Cardiac muscle cell (in vitro differentiated cells and primary cell): ENCODE data around the gene HSPB9. TPM values are rescaled to one million over a fixed set of nuclear protein-coding genes. Genes with fewer than 3 reads are reported as not detected.

Experiments used
- DNase-seq, 2 donors: peaks; one replicate each; pipeline versions ENCODE4 v3.0.0 to v3.0.0-alpha.2; 2010 to 2017; ENCODE audit warnings: low read depth in 1 of 2, low spot score in 1 of 2
- H3K27ac ChIP-seq: fragments of 200-600 bp; sonication (generic); 2 replicates; pipeline ENCODE4 v1.5.1; 2016
- H3K27me3 ChIP-seq: fragments of 200-600 bp; sonication (generic); 2 replicates; pipeline ENCODE4 v1.6.0; 2016; ENCODE audit warnings: control low read depth
- H3K36me3 ChIP-seq: fragments of 200-600 bp; sonication (generic); 2 replicates; pipeline ENCODE4 v1.5.1; 2016; ENCODE audit warnings: control low read depth
- H3K4me1 ChIP-seq: fragments of 200-600 bp; sonication (generic); 2 replicates; pipeline ENCODE4 v1.8.1; 2017; ENCODE audit warnings: low read depth, mild to moderate bottlenecking, mixed run types
- H3K4me3 ChIP-seq: fragments of 200-600 bp; sonication (generic); 2 replicates; pipeline ENCODE4 v1.5.1; 2016; ENCODE audit warnings: mild to moderate bottlenecking
- H3K9me3 ChIP-seq: fragments of 200-600 bp; sonication (generic); 2 replicates; pipeline ENCODE4 v1.5.1; 2017; ENCODE audit warnings: low read depth, mild to moderate bottlenecking, control low read depth
- CTCF ChIP-seq: IDR thresholded peaks from 2 replicates; pipeline ENCODE4 v1.5.1; 2012; ENCODE audit warnings: low read depth, mild to moderate bottlenecking, low read length
- polyA plus RNA-seq: library from polyadenylated mRNA; unstranded; fragments of >200 nt; fragmentation: Nextera tagmentation; extraction: Ambion mirVana; gene quantifications from 2 replicates; pipeline ENCODE4 v1.2.1, GENCODE V29; 2016
- total RNA-seq: library from RNA; depleted of rRNA; stranded (reverse); fragments of >200 nt; gene quantifications from 2 replicates; pipeline ENCODE4 v1.2.3, GENCODE V29; 2016

Gene HSPB9
- total and polyA plus RNA-seq, 2 experiments from 2014 or later = 0.06 to 0.51 TPM

- no peak overlapping the region for H3K4me3 ChIP-seq
- no peak overlapping the region for H3K27ac ChIP-seq
- TF ChIP-seq CTCF = no peak
- no peak for DNase-seq
- no peaks in the 10 kb centered on the region for H3K9me3 ChIP-seq
- no peaks in the 10 kb centered on the region for H3K27me3 ChIP-seq
- H3K36me3 ChIP-seq = no peaks in the 10 kb centered on the region
- H3K4me1 ChIP-seq = peaks cover 4% of the 10 kb centered on the region
Measured at GRCh38 chr17:42159796-42160530, 37.4 kb downstream of the HSPB9 start.

GRCh38 chr17:42160531-42160910, 37.9 kb downstream of the HSPB9 start:
- Histone ChIP-seq H3K27me3 (no peaks in the 10 kb centered on the region), H3K4me3 (no peak overlapping the region), H3K4me1 (peaks cover 4% of the 10 kb centered on the region), H3K9me3 (no peaks in the 10 kb centered on the region), H3K36me3 (no peaks in the 10 kb centered on the region), H3K27ac (no peak overlapping the region)
- no peak for DNase-seq
- no peak for TF ChIP-seq CTCF

GRCh38 chr17:42163113-42163512, 40.5 kb downstream of the HSPB9 start:
- no peak for DNase-seq
- no peak overlapping the region for H3K27ac ChIP-seq
- peaks cover 4% of the 10 kb centered on the region for H3K4me1 ChIP-seq
- H3K27me3 ChIP-seq = no peaks in the 10 kb centered on the region
- H3K9me3 ChIP-seq = no peaks in the 10 kb centered on the region
- no peak overlapping the region for H3K4me3 ChIP-seq
- peak; percentile 51 for TF ChIP-seq CTCF
- no peaks in the 10 kb centered on the region for H3K36me3 ChIP-seq

- TF ChIP-seq CTCF = no peak
- Histone ChIP-seq H3K4me1 (peaks cover 4% of the 10 kb centered on the region), H3K9me3 (no peaks in the 10 kb centered on the region), H3K36me3 (no peaks in the 10 kb centered on the region), H3K4me3 (no peak overlapping the region), H3K27me3 (no peaks in the 10 kb centered on the region), H3K27ac (no peak overlapping the region)
- no peak for DNase-seq
Measured at GRCh38 chr17:42163696-42164407, 41.2 kb downstream of the HSPB9 start.

- Histone ChIP-seq H3K27ac (no peak overlapping the region), H3K9me3 (no peaks in the 10 kb centered on the region), H3K4me3 (no peak overlapping the region), H3K27me3 (no peaks in the 10 kb centered on the region), H3K36me3 (no peaks in the 10 kb centered on the region), H3K4me1 (peaks cover 4% of the 10 kb centered on the region)
- DNase-seq = no peak
- no peak for TF ChIP-seq CTCF
Measured at GRCh38 chr17:42165751-42166150, 43.1 kb downstream of the HSPB9 start.
